HG02943 (cell line): ENCODE data around the gene ARPC2.

Experiments used
- ATAC-seq: cut with Tn5 transposase; IDR thresholded peaks from one replicate; pipeline ENCODE4 v1.9.1; 2021; ENCODE audit warnings: mild to moderate bottlenecking, low read depth, moderate library complexity; ENCODE audit not compliant: unreplicated experiment

ARPC2 gene

GRCh38 chr2:218285604-218286003 is 68.6 kb downstream of the ARPC2 start:
- no peak for ATAC-seq

GRCh38 chr2:218286570-218287459 is 69.8 kb downstream of the ARPC2 start:
- peak; percentile 60 for ATAC-seq

- ATAC-seq: no peak
These were observed 72.8 kb downstream of the ARPC2 start for GRCh38 chr2:218289639-218290315.

GRCh38 chr2:218290316-218291261 is 73.6 kb downstream of the ARPC2 start:
- ATAC-seq: peak; percentile 54

- no peak for ATAC-seq
These were observed 74.5 kb downstream of the ARPC2 start for GRCh38 chr2:218291318-218292047.

GRCh38 chr2:218292048-218293014 is 75.3 kb downstream of the ARPC2 start, which contains the start of gene TMBIM1:
TMBIM1 (minus strand) TSS chr2:218292503; CDS start chr2:218282141, 10,362 bp downstream.
- peak; percentile 53 for ATAC-seq

- ATAC-seq: no peak
These were observed 76.9 kb downstream of the ARPC2 start for GRCh38 chr2:218293715-218294429.

GRCh38 chr2:218294430-218295022 is 77.5 kb downstream of the ARPC2 start:
- ATAC-seq: no peak

- no peak for ATAC-seq
These were observed 78.0 kb downstream of the ARPC2 start for GRCh38 chr2:218295029-218295428.

GRCh38 chr2:218296200-218296599 is 79.2 kb downstream of the ARPC2 start:
- no peak for ATAC-seq

GRCh38 chr2:218296847-218297246 is 79.9 kb downstream of the ARPC2 start:
- no peak for ATAC-seq

- ATAC-seq: no peak
These were observed 81.4 kb downstream of the ARPC2 start for GRCh38 chr2:218298314-218298875.

- ATAC-seq: no peak
These were observed 83.2 kb downstream of the ARPC2 start for GRCh38 chr2:218300141-218300540.

- ATAC-seq: peak; percentile 59
These were observed 84.3 kb downstream of the ARPC2 start for GRCh38 chr2:218301176-218301819.
